Measurements from ENCODE around the gene PRPF4. TPM values are rescaled to one million over a fixed set of nuclear protein-coding genes. Genes with fewer than 3 reads are reported as not detected.

The PRPF4 gene
- total RNA-seq, 1 donor from 2014 or later, result 25.0 TPM

- DNase-seq, result no peak
These were observed 39.8 kb downstream of the PRPF4 start for GRCh38 chr9:113315231-113315630.

- no peak for DNase-seq
These were observed 40.6 kb downstream of the PRPF4 start for GRCh38 chr9:113316030-113316429.

GRCh38 chr9:113317777-113318176, 42.3 kb downstream of the PRPF4 start:
- DNase-seq, result no peak

- no peak for DNase-seq
These were observed 43.6 kb downstream of the PRPF4 start for GRCh38 chr9:113319054-113319453.

- no peak for DNase-seq
These were observed 44.6 kb downstream of the PRPF4 start for GRCh38 chr9:113320051-113320450.

- DNase-seq, result no peak
These were observed 47.2 kb downstream of the PRPF4 start for GRCh38 chr9:113322671-113323070.

GRCh38 chr9:113326230-113326629, 50.8 kb downstream of the PRPF4 start:
- no peak for DNase-seq

- DNase-seq, result no peak
These were observed 52.8 kb downstream of the PRPF4 start for GRCh38 chr9:113328045-113328782.

- DNase-seq, result no peak
These were observed 56.3 kb downstream of the PRPF4 start for GRCh38 chr9:113331780-113332179.

- no peak for DNase-seq
These were observed 62.3 kb downstream of the PRPF4 start for GRCh38 chr9:113337714-113338113.

- peak; percentile 95 for DNase-seq
These were observed 64.7 kb downstream of the PRPF4 start, which contains the start of gene WDR31 for GRCh38 chr9:113340011-113340699. WDR31 (minus strand) TSS chr9:113340275; CDS start chr9:113332022, 8,253 bp downstream.

- DNase-seq, result no peak
These were observed 66.4 kb downstream of the PRPF4 start for GRCh38 chr9:113341712-113342410.

Other genes starting within 250 kb of the PRPF4 start
- 1.7 and 2.0 TPM in 2 replicates for gene ZFP37, start 218.9 kb upstream of the PRPF4 start, total RNA-seq
- 4.2 and 7.3 TPM in 2 replicates for gene SLC31A2, start 124.7 kb upstream of the PRPF4 start, total RNA-seq
- gene FKBP15, start 54.4 kb upstream of the PRPF4 start, total RNA-seq, result 18.7 and 25.3 TPM in 2 replicates
- gene SLC31A1, start 54.1 kb upstream of the PRPF4 start, total RNA-seq, result 13.4 and 16.5 TPM in 2 replicates
- 52.1 and 67.9 TPM in 2 replicates for gene CDC26, start 86 bp upstream of the PRPF4 start, total RNA-seq
- gene RNF183, start 27.7 kb downstream of the PRPF4 start, total RNA-seq, result not detected in 2 replicates
- gene WDR31, start 64.6 kb downstream of the PRPF4 start, total RNA-seq, result 0.17 and 0.37 TPM in 2 replicates
- not detected in 2 replicates for gene BSPRY, start 73.9 kb downstream of the PRPF4 start, total RNA-seq
- 5.6 and 8.3 TPM in 2 replicates for gene HDHD3, start 101.3 kb downstream of the PRPF4 start, total RNA-seq
- 15.0 and 22.4 TPM in 2 replicates for gene ALAD, start 125.6 kb downstream of the PRPF4 start, total RNA-seq
- 57.2 and 61.5 TPM in 2 replicates for gene POLE3, start 135.0 kb downstream of the PRPF4 start, total RNA-seq
- 0.23 TPM in 1 of 2 replicates, not detected in the other for gene C9orf43, start 135.1 kb downstream of the PRPF4 start, total RNA-seq
- gene RGS3, start 188.1 kb downstream of the PRPF4 start, total RNA-seq, result 294 and 415 TPM in 2 replicates